HG03460 (cell line): ENCODE data around the gene ZNF778.
"Not testable (repeated sequence)": the region's sequence is repeated elsewhere in the genome, so short reads cannot be mapped to it uniquely, and the experiment has no call there.

ENCODE experiments used
- ATAC-seq: cut with Tn5 transposase; IDR thresholded peaks from one replicate; pipeline ENCODE4 v1.9.1; 2021; ENCODE audit not compliant: unreplicated experiment

Gene ZNF778

GRCh38 chr16:89248196-89248982 is 30.9 kb downstream of the ZNF778 start:
- ATAC-seq, result no peak

GRCh38 chr16:89253548-89254287 is 36.2 kb downstream of the ZNF778 start:
- ATAC-seq, result no peak

DNA sequence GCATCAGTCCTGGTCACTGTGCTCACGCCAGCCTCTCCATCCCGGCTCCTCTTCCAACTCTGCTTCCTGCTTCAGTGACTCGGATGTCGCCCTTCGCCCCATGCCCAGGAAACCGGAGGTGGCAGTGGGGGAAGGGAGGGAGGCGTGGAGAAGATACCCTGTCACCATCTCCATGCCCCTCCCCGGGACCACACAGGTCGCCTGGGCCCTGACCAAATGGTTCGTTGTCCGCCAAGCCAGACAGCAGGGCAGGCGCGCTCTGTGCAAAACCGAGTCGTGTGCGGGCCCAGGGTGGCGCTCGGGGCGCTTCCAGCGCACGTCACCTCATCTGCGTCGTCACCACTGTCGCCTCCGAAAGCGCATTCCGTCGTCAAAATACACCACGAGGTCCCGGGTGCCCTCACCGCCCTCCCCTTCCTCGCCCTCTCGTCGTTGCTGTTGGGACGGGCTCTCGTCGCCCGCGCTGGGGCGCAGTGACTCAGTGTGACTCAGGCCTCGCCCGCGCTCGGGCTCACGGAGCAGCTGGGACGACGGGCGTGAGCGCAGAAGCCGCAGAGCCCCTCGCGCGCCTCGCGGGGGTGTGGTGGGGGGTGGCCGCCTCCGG is 39.2 kb downstream of the ZNF778 start:
- ATAC-seq, result no peak

- ATAC-seq, result no peak
Observed at GRCh38 chr16:89257281-89257731, 39.8 kb downstream of the ZNF778 start.

- ATAC-seq, result no peak
Observed at GRCh38 chr16:89257757-89258465, 40.4 kb downstream of the ZNF778 start.

DNA sequence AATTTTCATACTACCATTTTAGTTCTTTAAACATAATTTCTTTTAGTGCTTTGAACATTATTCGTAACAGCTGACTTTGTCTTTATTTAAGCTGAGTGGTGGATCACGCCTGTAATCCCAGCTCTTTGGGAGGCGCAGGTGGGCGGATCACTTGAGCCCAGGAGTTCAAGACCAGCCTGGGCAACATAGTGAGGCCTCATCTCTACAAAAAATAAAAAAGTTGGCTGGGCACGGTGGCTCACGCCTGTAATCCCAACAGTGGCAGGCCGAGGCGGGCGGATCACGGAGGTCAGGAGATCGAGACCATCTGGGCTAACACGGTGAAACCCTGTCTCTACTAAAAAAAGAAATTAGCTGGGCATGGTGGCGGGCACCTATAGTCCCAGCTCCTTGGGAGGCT is 42.4 kb downstream of the ZNF778 start:
- not testable (repeated sequence) for ATAC-seq

DNA sequence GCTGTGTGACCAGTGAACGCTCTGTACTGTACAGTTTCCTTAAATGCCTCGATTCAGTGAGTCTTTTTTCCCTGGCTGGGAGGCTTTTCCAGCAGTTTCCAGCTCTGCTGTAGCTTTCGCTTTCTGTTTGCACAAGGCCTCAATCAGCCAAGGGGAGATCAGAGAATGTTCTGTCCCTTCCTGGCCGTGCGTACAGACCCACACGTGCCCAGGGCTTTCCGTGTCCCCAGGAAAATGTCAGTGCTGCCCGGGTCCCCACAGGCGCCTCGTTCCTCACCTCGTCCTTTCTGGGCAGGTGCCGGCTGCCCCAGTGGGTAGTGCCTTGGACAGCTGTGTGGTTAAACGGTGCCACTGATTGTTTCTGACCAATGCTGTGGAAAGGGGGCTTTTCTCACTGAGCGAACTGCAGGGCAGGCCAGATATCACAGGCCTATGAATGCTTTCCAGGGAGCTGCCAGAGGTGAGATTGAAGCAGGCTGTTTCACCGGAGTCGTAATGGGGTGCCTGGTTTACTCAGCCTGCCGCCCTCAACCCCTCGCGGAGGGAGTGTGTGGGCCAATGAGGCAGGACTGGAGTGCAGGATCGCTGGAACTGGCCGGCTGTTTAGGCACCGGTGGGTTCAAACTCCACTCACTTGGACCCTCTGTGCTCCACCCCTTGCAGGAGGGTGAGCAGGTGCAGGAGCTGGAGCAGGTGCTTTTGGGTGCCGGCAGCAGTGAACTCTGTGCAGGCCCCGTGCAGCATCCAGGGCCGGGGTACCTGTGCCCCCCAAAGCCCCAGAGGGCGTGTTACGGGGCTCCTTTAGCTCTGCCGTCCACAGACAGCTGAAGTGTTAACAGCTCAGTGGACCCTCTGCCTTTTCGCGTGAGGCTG is 44.4 kb downstream of the ZNF778 start:
- ATAC-seq, result no peak

DNA sequence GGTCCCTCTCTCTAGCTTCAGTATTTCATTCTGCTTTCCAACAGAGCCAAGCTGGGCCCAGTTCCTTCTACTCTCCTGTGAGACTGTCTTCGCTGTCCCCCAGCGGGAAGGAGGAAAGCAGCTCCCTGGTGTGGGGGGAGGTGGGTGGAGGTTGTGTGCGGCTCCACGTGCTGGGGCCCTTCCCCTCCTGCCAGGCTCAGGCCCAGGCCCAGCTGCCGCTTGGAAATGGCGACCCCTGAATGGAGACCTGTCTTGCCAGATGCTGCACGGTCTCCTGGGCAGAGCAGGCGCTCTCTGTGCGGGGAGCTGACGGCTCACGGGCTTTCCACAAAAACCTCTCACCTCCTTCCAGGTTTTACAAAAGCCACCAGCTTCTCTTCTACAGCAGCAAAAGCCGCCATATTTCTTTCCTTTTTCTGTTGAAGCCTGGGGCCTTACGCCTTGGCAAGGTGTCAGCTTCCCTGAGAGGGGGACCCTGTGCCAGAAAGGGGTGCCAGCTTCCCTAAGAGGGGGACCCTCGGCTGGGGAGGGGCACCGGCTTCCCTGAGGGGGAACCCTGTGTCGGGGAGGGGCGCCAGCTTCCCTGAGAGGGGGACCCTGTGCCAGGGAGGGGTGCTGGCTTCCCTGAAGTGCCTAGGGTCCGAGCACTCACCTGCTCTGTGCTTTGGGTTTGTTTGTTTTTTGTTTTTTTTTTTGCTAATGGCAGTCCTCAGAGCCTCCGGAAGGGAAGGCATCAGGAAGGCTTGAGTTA is 47.5 kb downstream of the ZNF778 start:
- ATAC-seq, result no peak

DNA sequence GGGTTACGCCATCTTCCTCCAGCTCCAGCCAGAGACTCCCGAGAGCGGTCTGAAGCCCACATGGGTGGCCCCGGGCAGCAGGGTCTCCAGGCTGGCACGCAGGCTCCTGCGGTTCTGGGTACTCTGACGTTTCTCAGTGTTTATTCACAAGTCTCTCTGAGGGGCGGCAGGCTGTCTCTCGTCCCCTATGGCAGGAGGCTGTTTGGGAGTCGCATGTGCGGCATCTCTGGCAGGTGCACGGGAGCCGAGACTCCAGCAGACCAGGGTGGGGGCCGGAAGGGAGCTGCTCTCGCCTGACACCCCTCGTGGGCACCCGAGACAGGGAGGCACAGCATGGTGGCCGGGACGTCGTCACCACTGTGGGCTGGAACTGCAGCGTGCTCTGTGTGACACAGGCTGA is 48.1 kb downstream of the ZNF778 start:
- ATAC-seq, result no peak

DNA sequence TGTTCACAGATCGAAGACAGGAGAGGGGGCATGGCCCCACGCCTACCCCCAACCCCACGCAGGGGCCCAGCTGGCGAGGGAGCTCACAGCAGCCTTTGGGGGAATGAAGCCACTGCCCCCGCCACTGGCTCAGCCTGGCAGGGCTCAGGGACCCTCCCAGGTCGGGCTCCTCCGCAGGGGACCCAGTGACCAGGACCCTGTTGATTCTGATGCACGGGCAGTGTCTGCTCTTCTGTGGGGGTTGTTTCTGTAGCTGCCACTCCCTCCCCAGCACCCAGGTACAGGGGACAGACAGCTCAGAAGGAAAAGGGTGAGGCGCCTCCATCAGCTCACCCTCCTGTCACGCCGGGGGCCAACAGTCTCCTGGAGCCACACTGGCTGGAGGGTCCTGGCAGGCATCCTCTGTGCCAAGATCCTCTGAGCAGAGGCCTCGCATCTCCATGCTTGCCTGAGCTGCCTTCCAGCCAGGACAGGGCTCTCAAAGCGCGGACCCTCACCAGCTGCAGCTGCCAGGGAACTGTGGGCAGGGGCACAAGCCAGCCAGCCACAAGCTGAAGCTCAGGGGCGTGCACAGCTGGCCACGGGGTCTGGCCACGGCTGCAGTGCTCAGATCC is 49.1 kb downstream of the ZNF778 start:
- ATAC-seq, result no peak

GRCh38 chr16:89267746-89268145 is 50.2 kb downstream of the ZNF778 start:
- not testable (repeated sequence) for ATAC-seq

GRCh38 chr16:89268585-89268984 is 51.1 kb downstream of the ZNF778 start:
- no peak for ATAC-seq

DNA sequence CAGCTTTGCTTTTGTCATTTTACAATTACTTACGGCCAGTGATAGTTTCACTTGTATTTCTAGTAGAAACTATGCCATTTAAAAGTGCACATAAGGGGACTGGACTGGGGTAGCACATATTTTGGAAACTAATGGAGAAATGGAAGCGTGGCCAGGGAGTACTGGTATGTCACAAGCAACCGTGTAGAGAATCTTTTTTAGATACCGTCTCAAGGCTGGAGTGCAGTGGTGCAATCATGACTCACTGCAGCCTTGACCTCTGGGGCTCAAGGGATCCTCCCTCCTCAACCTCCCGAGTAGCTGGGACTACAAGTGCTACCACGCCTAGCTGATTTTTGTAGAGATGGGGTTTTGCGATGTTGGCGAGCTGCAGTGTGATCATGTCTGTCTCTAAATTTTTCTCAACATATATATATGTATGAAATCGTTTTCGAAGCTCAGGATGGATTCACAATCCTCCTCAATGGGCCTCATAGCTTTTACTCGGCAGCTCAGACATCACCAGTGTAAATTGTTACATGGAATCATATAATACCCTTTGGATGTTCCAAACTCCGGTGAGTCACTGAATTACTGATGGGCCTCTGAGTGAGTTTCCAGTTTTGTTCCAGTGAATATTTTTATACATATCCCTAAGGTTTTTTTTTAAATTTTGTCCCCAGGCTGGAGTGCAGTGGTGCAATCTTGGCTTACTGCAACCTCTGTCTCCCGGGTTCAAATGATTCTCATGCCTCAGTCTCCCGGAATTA is 51.7 kb downstream of the ZNF778 start:
- no peak for ATAC-seq

GRCh38 chr16:89269805-89270665 is 52.5 kb downstream of the ZNF778 start:
- ATAC-seq, result no peak

- ATAC-seq, result no peak
Observed at GRCh38 chr16:89270666-89271345, 53.3 kb downstream of the ZNF778 start.

DNA sequence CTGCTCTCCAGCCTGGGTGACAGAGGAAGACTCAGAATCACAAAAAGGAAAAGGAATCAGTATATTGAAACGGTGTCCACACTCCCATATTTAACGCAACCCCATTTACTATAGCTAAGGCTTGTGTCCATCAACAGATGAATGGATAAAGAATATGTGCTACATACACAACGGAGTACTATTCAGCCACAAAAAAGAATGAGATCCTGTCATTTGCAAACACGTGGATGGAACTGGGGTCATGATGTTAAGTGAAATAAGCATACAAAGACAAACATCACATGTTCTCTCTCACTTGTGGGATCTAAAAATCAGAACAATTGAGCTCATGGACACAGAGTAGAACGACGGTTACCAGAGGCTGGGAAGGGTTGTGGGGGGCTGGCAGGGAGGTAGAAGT is 55.1 kb downstream of the ZNF778 start:
- ATAC-seq, result no peak
